ENCODE measurements around the gene PSMB7.

GRCh38 chr9:124457079-124457886 lies 42.0 kb upstream of the PSMB7 start:
- TF ChIP-seq SUZ12 (IDR thresholded peaks at IDR 0.05; ENCODE audit: extremely low read depth, insufficient read depth, insufficient read length) (no peak), ZNF274 (IDR thresholded peaks at IDR 0.05; ENCODE audit: low read depth, low read length) (no peak), YY1 (IDR thresholded peaks at IDR 0.05; ENCODE audit: insufficient read depth, insufficient read length) (no peak)
